Trophoblast cell (in vitro differentiated cells and primary cell): ENCODE measurements around the gene ARMC3.

Experiments
- DNase-seq, 2 donors: peaks; one replicate each; pipeline ENCODE4 v3.0.0-alpha.2; 2016
- H2AFZ ChIP-seq: 2 replicates; pipeline ENCODE4 v1.6.1; 2013; ENCODE audit warnings: low read length, moderate library complexity, mild to moderate bottlenecking; ENCODE audit not compliant: insufficient read depth, poor library complexity
- H2AK5ac ChIP-seq: 2 replicates; pipeline ENCODE4 v1.6.1; 2013; ENCODE audit warnings: mild to moderate bottlenecking, low read length
- H2BK120ac ChIP-seq: 2 replicates; pipeline ENCODE4 v1.6.1; 2013; ENCODE audit warnings: low read length, mild to moderate bottlenecking, moderate library complexity; ENCODE audit not compliant: insufficient read depth, poor library complexity
- H2BK12ac ChIP-seq: 2 replicates; pipeline ENCODE4 v1.6.1; 2013; ENCODE audit warnings: mild to moderate bottlenecking, low read length, moderate library complexity
- H2BK5ac ChIP-seq: 2 replicates; pipeline ENCODE4 v1.6.1; 2013; ENCODE audit warnings: low read length, low read depth, moderate library complexity, mild to moderate bottlenecking; ENCODE audit not compliant: poor library complexity
- H3K14ac ChIP-seq: 2 replicates; pipeline ENCODE4 v1.6.1; 2013; ENCODE audit warnings: mild to moderate bottlenecking, low read length
- H3K18ac ChIP-seq: 2 replicates; pipeline ENCODE4 v1.6.1; 2013; ENCODE audit warnings: mild to moderate bottlenecking, low read length
- H3K23ac ChIP-seq: 2 replicates; pipeline ENCODE4 v1.6.1; 2013; ENCODE audit warnings: low read length
- H3K27ac ChIP-seq: 2 replicates; pipeline ENCODE4 v1.5.1; 2013; ENCODE audit warnings: low read depth, mild to moderate bottlenecking, inconsistent platforms, low read length, moderate library complexity
- H3K27me3 ChIP-seq: 2 replicates; pipeline ENCODE4 v1.6.1; 2013; ENCODE audit warnings: inconsistent platforms, mild to moderate bottlenecking, low read length, moderate library complexity; ENCODE audit not compliant: insufficient read depth
- H3K36me3 ChIP-seq, 2 experiments: 1 replicate in 1 of 2; 2 replicates in 1 of 2; pipeline ENCODE4 v1.6.1; 2013; ENCODE audit warnings: low read length in 2 of 2, mild to moderate bottlenecking in 2 of 2, moderate library complexity in 1 of 2; ENCODE audit not compliant: insufficient read depth in 2 of 2, control insufficient read depth in 1 of 2
- H3K4ac ChIP-seq: 2 replicates; pipeline ENCODE4 v1.6.1; 2013; ENCODE audit warnings: low read depth, mild to moderate bottlenecking, low read length, moderate library complexity
- H3K4me1 ChIP-seq, 2 experiments: 1 replicate in 1 of 2; 2 replicates in 1 of 2; pipeline ENCODE4 v1.6.1; 2013; ENCODE audit warnings: low read length in 2 of 2, mild to moderate bottlenecking in 2 of 2, moderate library complexity in 1 of 2; ENCODE audit not compliant: insufficient read depth in 2 of 2, control insufficient read depth in 1 of 2
- H3K4me2 ChIP-seq: 2 replicates; pipeline ENCODE4 v1.6.1; 2013; ENCODE audit warnings: inconsistent platforms, mild to moderate bottlenecking, low read length, moderate library complexity
- H3K4me3 ChIP-seq: 2 replicates; pipeline ENCODE4 v1.5.1; 2013; ENCODE audit warnings: mild to moderate bottlenecking, low read depth, low read length, inconsistent platforms
- H3K79me1 ChIP-seq: one replicate; pipeline ENCODE4 v1.6.1; 2013; ENCODE audit warnings: low read length
- H3K79me2 ChIP-seq: 2 replicates; pipeline ENCODE4 v1.6.1; 2013; ENCODE audit warnings: low read length, mild to moderate bottlenecking; ENCODE audit not compliant: control insufficient read depth, insufficient read depth, poor library complexity
- H3K9ac ChIP-seq: 2 replicates; pipeline ENCODE4 v1.6.1; 2013; ENCODE audit warnings: mild to moderate bottlenecking, low read length
- H3K9me3 ChIP-seq: 2 replicates; pipeline ENCODE4 v1.6.1; 2013; ENCODE audit warnings: low read depth, mild to moderate bottlenecking, control low read depth, inconsistent platforms, low read length; ENCODE audit not compliant: insufficient read depth
- H4K12ac ChIP-seq: 2 replicates; pipeline ENCODE4 v1.6.1; 2013; ENCODE audit warnings: low read depth, mild to moderate bottlenecking, low read length, moderate library complexity
- H4K8ac ChIP-seq: 2 replicates; pipeline ENCODE4 v1.6.1; 2013; ENCODE audit warnings: low read depth, mild to moderate bottlenecking, low read length, moderate library complexity
- H4K91ac ChIP-seq: one replicate; pipeline ENCODE4 v1.6.1; 2013; ENCODE audit warnings: low read depth, mild to moderate bottlenecking, low read length, moderate library complexity
- WGBS: extraction: QIAGEN DNeasy Blood & Tissue Kit; methylation state at CpG from one replicate; pipeline ENCODE4 v1.1.7; 2013; ENCODE audit warnings: missing lambda C conversion rate; ENCODE audit not compliant: insufficient read length, insufficient coverage; ENCODE audit errors: extremely low coverage; 5-methylcytosine and 5-hydroxymethylcytosine counted together

ARMC3 gene

DNA sequence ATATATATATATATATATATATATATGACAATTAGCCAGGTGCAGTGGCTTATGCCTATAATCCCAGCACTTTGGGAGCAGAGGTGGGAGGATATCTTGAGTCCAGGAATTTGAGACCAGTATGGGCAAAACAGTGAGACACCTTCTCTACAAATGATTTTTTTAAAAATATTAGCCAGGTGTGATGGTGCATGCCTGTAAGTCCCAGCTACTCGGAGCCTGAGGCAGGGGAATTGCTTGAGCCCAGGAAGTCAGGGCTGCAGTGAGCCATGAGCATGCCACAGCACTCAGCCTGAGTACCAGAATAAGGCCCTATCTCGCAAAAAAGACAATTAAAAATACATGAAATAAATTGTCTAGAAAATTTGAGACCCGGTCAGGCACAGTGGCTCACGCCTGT is 120.3 kb downstream of the ARMC3 start:
- H3K9ac ChIP-seq, result no peak overlapping the region
- WGBS, result no CpG with 5 or more reads among the region's 4 CpGs

DNA sequence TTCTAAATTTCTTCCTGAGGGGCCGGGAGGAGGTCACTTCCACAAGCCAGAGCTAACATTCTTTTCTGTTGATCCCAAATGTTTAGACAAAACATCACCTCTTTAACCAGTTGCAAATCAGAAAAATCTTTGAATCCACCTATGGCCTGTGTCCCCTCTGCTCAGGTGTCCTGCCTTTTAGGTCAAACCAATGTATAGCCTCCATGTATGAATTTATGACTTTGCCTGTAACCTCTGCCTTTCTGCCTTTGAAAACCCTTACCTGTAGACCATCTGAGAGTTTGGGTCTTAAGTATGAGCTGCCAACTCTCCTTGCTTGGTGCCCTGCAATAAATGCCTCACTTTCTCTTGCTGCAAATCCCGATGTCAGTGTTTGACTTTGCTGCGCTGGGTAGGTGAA is 123.4 kb downstream of the ARMC3 start:
- no CpG with 5 or more reads among the region's 3 CpGs for WGBS
- Histone ChIP-seq H3K27me3 (no peaks in the 10 kb centered on the region), H4K91ac (peak overlapping the region; percentile 69), H3K14ac (peak overlapping the region; percentile 15), H3K36me3 (no peaks in the 10 kb centered on the region), H2AFZ (no peak overlapping the region), H2BK120ac (peak overlapping the region; percentile 86), H3K4me3 (no peak overlapping the region), H3K18ac (no peak overlapping the region), H3K4me2 (no peak overlapping the region), H2BK5ac (peak overlapping the region; percentile 70), H2BK12ac (peak overlapping the region; percentile 10), H3K79me2 (no peaks in the 10 kb centered on the region), H3K27ac (peak overlapping the region; percentile 63), H3K9me3 (no peaks in the 10 kb centered on the region), H3K23ac (no peak overlapping the region), H4K8ac (peak overlapping the region; percentile 57), H4K12ac (no peak overlapping the region), H3K4ac (peak overlapping the region; percentile 31), H3K9ac (no peak overlapping the region), H3K79me1 (peaks cover 14% of the 10 kb centered on the region), H2AK5ac (peak overlapping the region; percentile 34), H3K4me1 (peaks cover 8 to 17% of the 10 kb centered on the region in 2 experiments)
- peak; percentile 13 to 40 for DNase-seq

More for the DNA sequence above, 120.3 kb downstream of the ARMC3 start:
- Histone ChIP-seq H2AK5ac (no peak overlapping the region), H3K23ac (no peak overlapping the region), H2BK5ac (no peak overlapping the region), H3K27me3 (no peaks in the 10 kb centered on the region), H3K4me3 (no peak overlapping the region), H3K14ac (no peak overlapping the region), H4K12ac (no peak overlapping the region), H3K79me2 (no peaks in the 10 kb centered on the region), H3K4me2 (no peak overlapping the region), H2AFZ (no peak overlapping the region), H4K91ac (no peak overlapping the region), H3K36me3 (no peaks in the 10 kb centered on the region), H3K4me1 (peaks cover 8 to 14% of the 10 kb centered on the region in 2 experiments), H3K79me1 (peaks cover 10% of the 10 kb centered on the region), H2BK120ac (no peak overlapping the region), H3K18ac (no peak overlapping the region), H2BK12ac (no peak overlapping the region), H3K9me3 (no peaks in the 10 kb centered on the region), H4K8ac (no peak overlapping the region), H3K4ac (no peak overlapping the region), H3K27ac (no peak overlapping the region)
- DNase-seq, result peak; percentile 54 to 66

DNA sequence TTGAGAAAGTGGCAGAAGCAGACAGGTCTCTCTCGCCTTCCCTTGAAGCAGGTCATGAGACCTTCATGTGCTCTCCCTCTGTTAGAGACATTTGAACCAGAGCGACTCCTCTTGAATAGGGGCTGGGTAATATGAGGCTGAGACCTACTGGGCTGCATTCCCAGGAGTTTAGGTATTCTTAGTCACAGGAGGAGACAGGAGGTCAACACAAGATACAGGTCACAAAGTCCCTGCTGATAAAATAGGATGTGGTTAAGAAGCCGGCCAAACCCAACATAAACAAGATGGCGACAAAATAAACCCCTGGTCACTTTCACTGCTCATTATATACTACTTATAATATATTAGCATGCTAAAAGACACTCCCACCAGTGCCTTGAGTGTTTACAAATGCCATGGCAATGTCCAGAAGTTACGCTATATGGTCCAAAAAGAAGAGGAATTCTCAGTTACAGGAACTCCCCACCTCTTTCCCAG is 124.0 kb downstream of the ARMC3 start:
- peaks cover 8 to 17% of the 10 kb centered on the region in 2 experiments for H3K4me1 ChIP-seq
- no peak overlapping the region for H2AFZ ChIP-seq
- H3K27ac ChIP-seq, result peak overlapping the region; percentile 70
- WGBS, result no CpG with 5 or more reads among the region's 5 CpGs
- no peak overlapping the region for H4K12ac ChIP-seq
- peak; percentile 78 to 90 for DNase-seq
- H3K14ac ChIP-seq, result no peak overlapping the region
- H2BK12ac ChIP-seq, result peak overlapping the region; percentile 10
- no peak overlapping the region for H2BK5ac ChIP-seq
- H3K79me1 ChIP-seq, result peaks cover 14% of the 10 kb centered on the region
- no peak overlapping the region for H3K4me3 ChIP-seq
- H3K18ac ChIP-seq, result no peak overlapping the region
- H3K9me3 ChIP-seq, result no peaks in the 10 kb centered on the region
- no peaks in the 10 kb centered on the region for H3K36me3 ChIP-seq
- H3K9ac ChIP-seq, result no peak overlapping the region
- H3K79me2 ChIP-seq, result no peaks in the 10 kb centered on the region
- H4K8ac ChIP-seq, result no peak overlapping the region
- no peak overlapping the region for H2AK5ac ChIP-seq
- peak overlapping the region; percentile 86 for H2BK120ac ChIP-seq
- no peaks in the 10 kb centered on the region for H3K27me3 ChIP-seq
- no peak overlapping the region for H3K23ac ChIP-seq
- H4K91ac ChIP-seq, result peak overlapping the region; percentile 69
- no peak overlapping the region for H3K4ac ChIP-seq
- H3K4me2 ChIP-seq, result no peak overlapping the region

DNA sequence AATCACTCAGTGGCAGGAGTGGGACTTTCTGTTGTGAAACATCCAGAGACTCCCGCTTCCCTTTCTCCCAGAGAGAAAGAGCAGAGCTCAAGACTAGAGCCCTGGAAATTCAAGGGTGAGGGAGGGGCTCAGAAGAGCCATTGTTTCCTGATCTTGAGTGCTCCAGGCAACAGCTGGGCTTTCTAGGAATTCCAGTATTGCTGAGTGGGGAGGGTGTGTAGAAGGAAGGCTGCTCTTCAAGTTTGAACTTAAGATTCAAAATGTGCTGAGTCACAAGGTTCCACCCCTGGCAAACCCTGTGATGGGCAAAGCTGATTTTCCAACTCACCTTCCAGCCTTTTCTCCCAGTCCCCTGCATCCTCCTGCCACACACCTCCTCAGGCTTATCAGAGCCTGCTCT is 125.2 kb downstream of the ARMC3 start:
- Histone ChIP-seq H3K9me3 (no peaks in the 10 kb centered on the region), H3K18ac (no peak overlapping the region), H3K79me1 (peaks cover 14% of the 10 kb centered on the region), H2BK120ac (peak overlapping the region; percentile 80), H3K27ac (peak overlapping the region; percentile 72), H2BK5ac (peak overlapping the region; percentile 72), H4K12ac (no peak overlapping the region), H3K36me3 (no peaks in the 10 kb centered on the region), H3K23ac (no peak overlapping the region), H2AFZ (no peak overlapping the region), H3K4ac (no peak overlapping the region), H3K4me2 (peak overlapping the region; percentile 2), H2BK12ac (no peak overlapping the region), H4K8ac (peak overlapping the region; percentile 21), H4K91ac (peak overlapping the region; percentile 20), H3K27me3 (no peaks in the 10 kb centered on the region), H3K4me3 (no peak overlapping the region), H3K9ac (no peak overlapping the region), H2AK5ac (no peak overlapping the region), H3K4me1 (peaks cover 4 to 14% of the 10 kb centered on the region in 2 experiments), H3K14ac (no peak overlapping the region), H3K79me2 (no peaks in the 10 kb centered on the region)
- DNase-seq, result peak; percentile 76 to 80
- no CpG with 5 or more reads among the region's 1 CpG for WGBS
